Endometrium (tissue), 2 donors: ENCODE data around the gene CPSF3.

ENCODE experiments used
- FAIRE-seq: peaks from 2 replicates; lab custom pipeline; 2012; peaks lifted over from hg19 to GRCh38; lab: Jason Lieb, UNC
- donor health status: control.
- donor health status: control.

CPSF3 gene

GRCh38 chr2:9419541-9419940, 3.9 kb upstream of the CPSF3 start:
- FAIRE-seq = no peak

GRCh38 chr2:9420495-9420894, 3.0 kb upstream of the CPSF3 start:
- no peak for FAIRE-seq

GRCh38 chr2:9422321-9423099, 944 bp upstream of the CPSF3 start:
- no peak for FAIRE-seq

- no peak for FAIRE-seq
Measured at GRCh38 chr2:9423922-9424272, 443 bp downstream of the CPSF3 start.

GRCh38 chr2:9424447-9425164, 1.2 kb downstream of the CPSF3 start:
- FAIRE-seq = no peak

- no peak for FAIRE-seq
Measured at GRCh38 chr2:9428965-9429577, 5.6 kb downstream of the CPSF3 start.

- no peak for FAIRE-seq
Measured at GRCh38 chr2:9430316-9431293, 7.2 kb downstream of the CPSF3 start.

GRCh38 chr2:9434489-9434888, 11.0 kb downstream of the CPSF3 start:
- FAIRE-seq = no peak

- FAIRE-seq = no peak
Measured at GRCh38 chr2:9439536-9439935, 16.1 kb downstream of the CPSF3 start.

- FAIRE-seq = peak; percentile 8
Measured at GRCh38 chr2:9440058-9440727, 16.7 kb downstream of the CPSF3 start.

- no peak for FAIRE-seq
Measured at GRCh38 chr2:9441556-9441955, 18.1 kb downstream of the CPSF3 start.

GRCh38 chr2:9443526-9443925, 20.1 kb downstream of the CPSF3 start:
- no peak for FAIRE-seq

- no peak for FAIRE-seq
Measured at GRCh38 chr2:9445089-9445488, 21.6 kb downstream of the CPSF3 start.

GRCh38 chr2:9451231-9451630, 27.8 kb downstream of the CPSF3 start:
- FAIRE-seq = no peak

GRCh38 chr2:9460441-9461017, 37.1 kb downstream of the CPSF3 start:
- no peak for FAIRE-seq

- no peak for FAIRE-seq
Measured at GRCh38 chr2:9461079-9461478, 37.6 kb downstream of the CPSF3 start.

- FAIRE-seq = no peak
Measured at GRCh38 chr2:9462313-9462712, 38.9 kb downstream of the CPSF3 start.

GRCh38 chr2:9462886-9463697, 39.6 kb downstream of the CPSF3 start:
- no peak for FAIRE-seq

GRCh38 chr2:9463698-9464034, 40.2 kb downstream of the CPSF3 start:
- no peak for FAIRE-seq

GRCh38 chr2:9465170-9465569, 41.7 kb downstream of the CPSF3 start:
- FAIRE-seq = no peak
